ENCODE measurements around the gene UQCR10.
A peak's percentile ranks its signal among the peaks of the same experiment; 100 is the strongest.

The UQCR10 gene

DNA sequence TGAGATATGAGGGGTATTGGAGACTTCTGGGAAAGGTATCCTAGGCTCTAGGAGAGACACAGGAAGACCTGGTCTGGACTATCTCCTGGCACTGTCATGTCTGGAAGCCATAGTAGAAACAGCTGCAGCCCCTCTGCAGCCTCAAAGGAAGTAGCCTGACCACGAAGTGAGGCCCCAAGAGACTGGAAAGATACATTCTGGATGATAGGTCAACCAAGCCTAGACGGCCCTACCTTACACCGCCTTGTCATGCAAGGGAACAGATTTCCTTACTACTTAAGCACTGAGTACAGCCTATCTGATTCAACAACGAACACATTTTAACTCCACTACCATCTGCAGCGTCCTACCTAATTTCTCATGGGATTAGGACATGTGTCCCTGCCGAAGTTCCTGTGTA is 31.1 kb downstream of the UQCR10 start:
- TF ChIP-seq, protein P1, sequence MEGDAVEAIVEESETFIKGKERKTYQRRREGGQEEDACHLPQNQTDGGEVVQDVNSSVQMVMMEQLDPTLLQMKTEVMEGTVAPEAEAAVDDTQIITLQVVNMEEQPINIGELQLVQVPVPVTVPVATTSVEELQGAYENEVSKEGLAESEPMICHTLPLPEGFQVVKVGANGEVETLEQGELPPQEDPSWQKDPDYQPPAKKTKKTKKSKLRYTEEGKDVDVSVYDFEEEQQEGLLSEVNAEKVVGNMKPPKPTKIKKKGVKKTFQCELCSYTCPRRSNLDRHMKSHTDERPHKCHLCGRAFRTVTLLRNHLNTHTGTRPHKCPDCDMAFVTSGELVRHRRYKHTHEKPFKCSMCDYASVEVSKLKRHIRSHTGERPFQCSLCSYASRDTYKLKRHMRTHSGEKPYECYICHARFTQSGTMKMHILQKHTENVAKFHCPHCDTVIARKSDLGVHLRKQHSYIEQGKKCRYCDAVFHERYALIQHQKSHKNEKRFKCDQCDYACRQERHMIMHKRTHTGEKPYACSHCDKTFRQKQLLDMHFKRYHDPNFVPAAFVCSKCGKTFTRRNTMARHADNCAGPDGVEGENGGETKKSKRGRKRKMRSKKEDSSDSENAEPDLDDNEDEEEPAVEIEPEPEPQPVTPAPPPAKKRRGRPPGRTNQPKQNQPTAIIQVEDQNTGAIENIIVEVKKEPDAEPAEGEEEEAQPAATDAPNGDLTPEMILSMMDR (conservative IDR thresholded peaks at IDR 0.05; ENCODE audit: low read depth, low read length): no peak
- DNase-seq (ENCODE audit: low read depth): peak; percentile 29
- no peak overlapping the region for H3K4me3 ChIP-seq (ENCODE audit: low read depth, low read length)

DNA sequence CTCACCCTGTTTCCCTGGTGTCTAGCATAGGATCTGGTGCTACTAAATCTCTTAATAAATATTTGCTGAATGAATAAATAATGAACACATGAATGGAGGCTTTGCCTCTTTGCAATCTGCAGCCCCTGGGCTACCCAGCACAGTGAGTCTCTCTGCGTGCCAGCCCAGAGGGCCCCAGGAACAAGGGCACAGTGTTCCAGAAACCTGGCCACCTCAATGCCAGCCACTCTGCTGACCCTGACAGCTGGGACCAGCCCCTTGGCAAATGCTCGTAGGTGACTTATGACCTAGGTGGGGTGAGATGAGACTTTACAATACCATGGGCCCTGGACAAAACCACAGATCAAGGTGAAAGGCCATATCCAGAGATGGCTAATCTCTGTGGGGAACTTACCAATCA is 31.6 kb downstream of the UQCR10 start:
- TF ChIP-seq, protein P1 (conservative IDR thresholded peaks at IDR 0.05; ENCODE audit: low read depth, low read length): no peak
- H3K4me3 ChIP-seq (ENCODE audit: low read depth, low read length): no peak overlapping the region
- DNase-seq (ENCODE audit: low read depth): no peak

DNA sequence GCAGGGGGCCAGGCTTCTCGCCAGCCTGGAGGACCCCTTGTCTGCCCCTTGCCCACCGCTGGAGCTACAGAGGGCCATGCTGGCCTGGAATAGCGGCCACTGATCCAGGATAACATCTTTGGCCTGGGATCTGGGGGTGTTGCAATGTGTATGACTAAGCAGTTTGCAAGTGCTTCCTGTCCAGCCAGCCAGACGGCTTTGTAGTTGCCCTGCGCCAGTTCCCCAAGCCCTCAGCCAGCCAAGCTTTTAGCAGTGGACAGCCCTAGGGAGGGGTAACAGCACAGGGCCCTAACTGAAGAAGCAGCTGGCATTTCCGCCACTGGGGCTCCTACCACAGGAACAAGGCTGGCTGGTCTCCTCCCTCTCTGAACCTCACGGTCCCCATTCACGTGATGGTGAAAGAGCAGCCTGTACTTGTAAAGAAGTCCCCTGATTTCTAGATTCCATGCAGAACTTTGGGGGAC is 32.1 kb downstream of the UQCR10 start:
- TF ChIP-seq, protein P1 (conservative IDR thresholded peaks at IDR 0.05; ENCODE audit: low read depth, low read length): peak; percentile 26
- no peak overlapping the region for H3K4me3 ChIP-seq (ENCODE audit: low read depth, low read length)

DNA sequence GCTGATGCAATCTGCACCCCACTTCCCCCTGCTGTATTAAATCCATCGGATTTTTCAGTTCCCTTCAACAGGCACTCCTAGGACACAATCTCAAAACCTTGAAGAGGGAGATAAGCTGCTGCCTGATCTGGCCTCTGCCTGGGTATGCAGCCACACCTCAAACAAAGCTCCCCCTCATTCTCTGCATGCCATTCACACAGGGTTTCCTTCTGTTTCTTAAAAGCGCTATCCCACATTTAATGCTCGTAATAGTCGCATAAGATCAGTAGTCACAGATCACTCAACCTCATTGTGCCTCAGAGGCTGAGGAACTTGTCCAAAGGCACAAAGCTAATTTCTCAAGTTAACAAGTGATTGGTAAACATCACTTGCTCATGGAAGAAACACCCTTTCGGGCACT is 34.0 kb downstream of the UQCR10 start:
- no peak overlapping the region for H3K4me3 ChIP-seq (ENCODE audit: low read depth, low read length)
- DNase-seq (ENCODE audit: low read depth): no peak
- TF ChIP-seq, protein P1 (conservative IDR thresholded peaks at IDR 0.05; ENCODE audit: low read depth, low read length): no peak

More for the DNA sequence above, 32.1 kb downstream of the UQCR10 start:
- DNase-seq (ENCODE audit: low read depth): peak; percentile 93

DNA sequence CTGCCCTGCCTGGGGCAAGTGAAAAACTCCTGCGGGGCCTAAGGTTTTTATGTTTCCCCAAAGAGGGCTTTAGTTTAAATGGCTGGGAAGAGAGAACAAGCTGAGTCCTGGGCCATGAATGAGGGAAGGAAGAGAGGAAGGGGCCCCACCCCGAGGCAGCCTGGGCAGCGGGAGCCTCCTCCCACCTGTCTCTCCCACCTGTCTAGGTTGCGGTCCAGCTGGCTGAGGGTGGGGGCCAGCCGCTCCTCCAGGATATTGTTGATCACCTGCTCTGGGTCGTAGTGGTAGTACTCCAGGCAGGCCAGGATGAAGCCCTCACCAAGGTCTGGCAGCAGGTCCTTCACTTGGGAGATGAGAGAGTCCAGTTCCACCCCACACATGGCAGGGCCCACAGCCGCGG is 34.6 kb downstream of the UQCR10 start:
- TF ChIP-seq, protein P1 (conservative IDR thresholded peaks at IDR 0.05; ENCODE audit: low read depth, low read length): no peak
- no peak for DNase-seq (ENCODE audit: low read depth)
- no peak overlapping the region for H3K4me3 ChIP-seq (ENCODE audit: low read depth, low read length)

DNA sequence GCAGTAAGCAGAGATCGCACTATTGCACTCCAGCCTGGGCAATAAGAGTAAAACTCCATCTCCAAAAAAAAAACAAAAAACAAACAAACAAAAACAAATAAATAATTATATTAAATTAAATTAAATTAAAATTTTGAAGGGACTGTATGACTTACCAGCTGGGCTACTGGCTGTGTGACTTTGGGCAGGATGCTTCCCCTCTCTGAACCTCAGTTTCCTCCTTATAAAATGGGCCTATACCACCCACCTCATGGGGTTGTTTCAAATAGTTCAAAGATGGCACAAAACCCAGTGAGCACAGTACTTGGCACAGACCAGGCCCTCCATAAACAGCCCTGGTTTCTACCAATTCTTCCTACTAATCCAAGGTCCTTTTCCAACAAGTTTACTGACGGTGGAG is 36.0 kb downstream of the UQCR10 start:
- no peak for DNase-seq (ENCODE audit: low read depth)
- TF ChIP-seq, protein P1 (conservative IDR thresholded peaks at IDR 0.05; ENCODE audit: low read depth, low read length): no peak
- H3K4me3 ChIP-seq (ENCODE audit: low read depth, low read length): no peak overlapping the region

DNA sequence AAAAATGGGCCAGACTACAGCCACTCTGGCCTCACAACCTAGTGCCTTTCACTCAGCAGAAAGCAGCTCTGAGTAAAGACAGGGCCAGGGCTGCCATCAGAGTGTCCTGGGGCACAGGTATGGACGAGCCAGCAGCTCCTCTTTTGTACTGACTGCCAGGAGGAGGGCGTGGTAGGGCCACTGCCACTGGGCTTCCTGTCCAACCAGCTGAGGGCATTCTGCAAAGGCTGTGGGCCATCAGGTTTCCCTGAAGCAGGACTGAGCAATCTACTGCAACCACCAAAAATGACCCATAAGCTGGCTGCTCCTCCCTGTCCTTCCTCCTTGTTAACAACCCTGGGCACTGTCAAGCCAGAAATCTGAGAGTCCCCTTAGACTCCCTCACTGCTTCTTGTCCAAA is 37.8 kb downstream of the UQCR10 start:
- no peak for DNase-seq (ENCODE audit: low read depth)
- TF ChIP-seq, protein P1 (conservative IDR thresholded peaks at IDR 0.05; ENCODE audit: low read depth, low read length): no peak
- H3K4me3 ChIP-seq (ENCODE audit: low read depth, low read length): no peak overlapping the region
